GM12878 (cell line): Measurements from ENCODE around the gene OR4E2. TPM values are rescaled to one million over a fixed set of nuclear protein-coding genes. Genes with fewer than 3 reads are reported as not detected.

ENCODE experiments used
- ATAC-seq: fragments of 200-7000 bp; cut with Tn5 transposase; 3 replicates; pipeline ENCODE4 v1.9.1; 2020; ENCODE audit warnings: mild to moderate bottlenecking, moderate library complexity
- BruUV-seq: library from RNA; stranded (reverse); fragments of 400-500 nt; replicated peaks from 2 replicates; lab custom pipeline; 2021; lab: Mats Ljungman, UMichigan
- CTCF ChIA-PET: fragments of 300-600 bp; sonication (Branson Sonifier 250); formaldehyde crosslinking; extraction: SDS; loops from one replicate; lab custom pipeline; 2021; ENCODE audit warnings: inconsistent platforms; lab: Yijun Ruan, JAX
- POLR2A ChIA-PET: fragments of 350-600 bp; formaldehyde crosslinking; extraction: SDS; loops from one replicate; lab custom pipeline; 2021; ENCODE audit warnings: inconsistent platforms; lab: Charles Lee
- RAD21 ChIA-PET: fragments of 300-600 bp; sonication (Branson Sonifier 250); formaldehyde crosslinking; loops from one replicate; lab custom pipeline; 2023; ENCODE audit warnings: antibody characterized with exemption; ENCODE audit not compliant: unreplicated experiment; lab: Charles Lee
- SMC1A ChIA-PET: fragments of 300-600 bp; sonication (Branson Sonifier 250); formaldehyde crosslinking; loops from one replicate; lab custom pipeline; 2023; ENCODE audit not compliant: unreplicated experiment, uncharacterized antibody; lab: Charles Lee
- DNase-seq: peaks from one replicate; pipeline ENCODE4 v3.0.0-alpha.2; 2011; ENCODE audit warnings: low read depth, low spot score
- FAIRE-seq: peaks from 3 replicates; lab custom pipeline; 2011; peaks lifted over from hg19 to GRCh38; lab: Jason Lieb, UNC
- H2AFZ ChIP-seq: 2 replicates; pipeline ENCODE4 v1.6.0; 2011; ENCODE audit warnings: low read depth, low read length, control low read depth; ENCODE audit not compliant: control insufficient read depth
- H3K27ac ChIP-seq: 2 replicates; pipeline ENCODE4 v1.5.1; 2011; ENCODE audit warnings: control low read depth; ENCODE audit not compliant: control insufficient read depth, insufficient read depth
- H3K27me3 ChIP-seq, 2 experiments: replicated peaks in 1 of 2; 2 replicates each; pipeline versions ENCODE4 v1.6.0 to v1.6.1; 2011; ENCODE audit warnings: low read length in 1 of 2; ENCODE audit not compliant: control insufficient read depth in 2 of 2, insufficient read depth in 2 of 2
- H3K36me3 ChIP-seq, 2 experiments: 2 replicates each; pipeline ENCODE4 v1.5.1; 2011; ENCODE audit warnings: low read length in 1 of 2; ENCODE audit not compliant: control insufficient read depth in 2 of 2, insufficient read depth in 2 of 2
- H3K4me1 ChIP-seq: 2 replicates; pipeline ENCODE4 v1.6.1; 2011; ENCODE audit warnings: mild to moderate bottlenecking, low read length, moderate library complexity, mixed read lengths; ENCODE audit not compliant: control insufficient read depth, insufficient read depth
- H3K4me2 ChIP-seq: 2 replicates; pipeline ENCODE4 v1.6.0; 2011; ENCODE audit warnings: control low read depth; ENCODE audit not compliant: control insufficient read depth, insufficient read depth
- H3K4me3 ChIP-seq: fragments of 200-600 bp; sonication (generic); 2 replicates; pipeline ENCODE4 v1.5.1; 2016
- H3K79me2 ChIP-seq: 2 replicates; pipeline ENCODE4 v1.6.0; 2011; ENCODE audit warnings: low read length; ENCODE audit not compliant: control insufficient read depth, insufficient read depth
- H3K9ac ChIP-seq: 2 replicates; pipeline ENCODE4 v1.8.0; 2011; ENCODE audit warnings: low read length, control low read depth, mixed read lengths; ENCODE audit not compliant: control insufficient read depth, insufficient read depth
- H3K9me3 ChIP-seq: replicated peaks from 3 replicates; pipeline ENCODE4 v1.5.1; 2011; ENCODE audit warnings: mild to moderate bottlenecking, low read length; ENCODE audit not compliant: control insufficient read depth, insufficient read depth
- H4K20me1 ChIP-seq: 2 replicates; pipeline ENCODE4 v1.6.0; 2011; ENCODE audit not compliant: control insufficient read depth, insufficient read depth
- CBX3 ChIP-seq: fragments of 200-600 bp; sonication (generic); IDR thresholded peaks from 2 replicates; pipeline ENCODE4 v1.6.1; 2016; ENCODE audit warnings: low read depth, borderline replicate concordance
- CREB1 ChIP-seq: IDR thresholded peaks from 2 replicates; pipeline ENCODE4 v1.6.1; 2012; ENCODE audit warnings: low read depth, mild to moderate bottlenecking, inconsistent platforms
- CUX1 ChIP-seq: IDR thresholded peaks from 2 replicates; pipeline ENCODE4 v1.6.1; 2012; ENCODE audit warnings: improper control_type of control experiment, low read depth, low read length; ENCODE audit not compliant: insufficient replicate concordance
- EED ChIP-seq: sonication (generic); IDR thresholded peaks from 2 replicates; pipeline ENCODE4 v1.6.1; 2016; ENCODE audit warnings: antibody characterized with exemption, low read depth
- EZH2 ChIP-seq: IDR thresholded peaks from 2 replicates; pipeline ENCODE4 v1.6.1; 2012; ENCODE audit warnings: low read depth, mild to moderate bottlenecking, control low read depth, inconsistent platforms, low read length, borderline replicate concordance; ENCODE audit not compliant: control insufficient read depth
- HCFC1 ChIP-seq: fragments of 150-350 bp; IDR thresholded peaks from 2 replicates; pipeline ENCODE4 v1.6.1; 2014; ENCODE audit warnings: low read length
- NRF1 ChIP-seq: conservative IDR thresholded peaks from 2 replicates; pipeline ENCODE4 v1.6.1; 2011; ENCODE audit warnings: mild to moderate bottlenecking, low read depth, low read length, improper control_type of control experiment
- POLR2AphosphoS5 ChIP-seq: IDR thresholded peaks from 2 replicates; pipeline ENCODE4 v1.6.1; 2011; ENCODE audit warnings: mild to moderate bottlenecking, low read length, inconsistent platforms
- SPI1 ChIP-seq: IDR thresholded peaks from 2 replicates; pipeline ENCODE4 v1.6.1; 2011; ENCODE audit warnings: low read depth, mild to moderate bottlenecking, low read length, moderate library complexity, borderline replicate concordance; ENCODE audit not compliant: insufficient read depth
- TAF1 ChIP-seq: IDR thresholded peaks from 2 replicates; pipeline ENCODE4 v1.6.1; 2011; ENCODE audit warnings: mild to moderate bottlenecking, low read depth, low read length, borderline replicate concordance
- WRNIP1 ChIP-seq: IDR thresholded peaks from 2 replicates; pipeline ENCODE4 v1.6.1; 2011; ENCODE audit warnings: low read depth, low read length, improper control_type of control experiment, borderline replicate concordance
- ZBTB40 ChIP-seq: fragments of 450-650 bp; IDR thresholded peaks from 2 replicates; pipeline ENCODE4 v1.6.1; 2016; ENCODE audit warnings: mild to moderate bottlenecking, moderate library complexity, borderline replicate concordance
- ZNF24 ChIP-seq: fragments of 450-650 bp; IDR thresholded peaks from 2 replicates; pipeline ENCODE4 v1.6.1; 2017; ENCODE audit warnings: antibody characterized with exemption, mild to moderate bottlenecking
- ZSCAN29 ChIP-seq: fragments of 450-650 bp; IDR thresholded peaks from 2 replicates; pipeline ENCODE4 v1.6.1; 2017; ENCODE audit warnings: mild to moderate bottlenecking, moderate library complexity
- WGBS: methylation state at CpG from one replicate; pipeline ENCODE4 v1.1.6; 2016; ENCODE audit warnings: low lambda C conversion rate; ENCODE audit not compliant: insufficient replicate concordance, insufficient coverage; ENCODE audit errors: missing lambda C conversion rate; 5-methylcytosine and 5-hydroxymethylcytosine counted together
- in situ Hi-C: fragments of 300-500 bp; cut with MboI; formaldehyde crosslinking; loops from 9 replicates; pipeline ENCODE4 v1.14.3; 2018; ENCODE audit warnings: mixed read lengths
- intact Hi-C: fragments of 100-400 bp; cut with micrococcal nuclease; formaldehyde crosslinking; loops from one replicate; pipeline ENCODE4 v1.14.2; 2022; ENCODE audit not compliant: unreplicated experiment
- polyA plus RNA-seq, 11 experiments: library from polyadenylated mRNA; depleted of rRNA in 4 of 11; unstranded in 6 of 11; stranded (reverse) in 5 of 11; fragments of >200 nt; fragmentation: Nextera tagmentation in 4 of 11; fragmentation: Illumina TruSeq in 1 of 11; extraction: Ambion mirVana in 4 of 11; extraction: Trizol in 1 of 11; gene quantifications; 1 replicate in 1 of 11; 2 replicates in 10 of 11; pipeline versions ENCODE4 v1.2.1 to v1.2.3, GENCODE V29; 2011 to 2016; ENCODE audit warnings: inconsistent platforms in 2 of 11, missing spikeins in 2 of 11, low read depth in 1 of 11
- total RNA-seq, 4 experiments: library from RNA; depleted of rRNA in 3 of 4; stranded (reverse); fragments of >200 nt in 3 of 4; fragmentation: Illumina TruSeq in 1 of 4; extraction: Trizol in 1 of 4; gene quantifications; 2 replicates each; pipeline versions ENCODE4 v1.2.1 to v1.2.3, GENCODE V29; 2013 to 2021

Gene OR4E2
- total and polyA plus RNA-seq, 10 of the 15 experiments (the other 5 are each of a cell fraction or from before 2014, with no cell fraction given), result not detected

GRCh38 chr14:21652209-21652808, 1.3 kb upstream of the OR4E2 start:
- no peaks in the 10 kb centered on the region for H3K79me2 ChIP-seq
- no peak overlapping the region for H3K4me2 ChIP-seq
- ChIA-PET SMC1A (interaction anchor here (1.4 kb wide), 1 partner anchor 12 kb away, joined by 3 read pairs; no protein-coding TSS in a partner anchor), RAD21 (no interaction called here), CTCF (interaction anchor here (0.7 kb wide), 1 partner anchor 11 kb away, joined by 3 read pairs; no protein-coding TSS in a partner anchor), POLR2A (no interaction called here)
- FAIRE-seq (no peak), ATAC-seq (no peak), DNase-seq (no peak)
- no peaks in the 10 kb centered on the region for H4K20me1 ChIP-seq
- no peak overlapping the region for H3K27ac ChIP-seq
- H3K4me1 ChIP-seq, result no peaks in the 10 kb centered on the region
- in situ Hi-C loops, result no loop called here
- H3K9ac ChIP-seq, result no peak overlapping the region
- intact Hi-C loops, result no loop called here
- H3K27me3 ChIP-seq, result no peaks in the 10 kb centered on the region
- H3K36me3 ChIP-seq, result no peaks in the 10 kb centered on the region
- BruUV-seq, result no TSS peak
- H3K4me3 ChIP-seq, result no peak overlapping the region
- H2AFZ ChIP-seq, result no peak overlapping the region
- no peak for TF ChIP-seq SPI1
- no peak for TF ChIP-seq WRNIP1
- no peak for TF ChIP-seq EZH2
- no peak for TF ChIP-seq CREB1
- TF ChIP-seq TAF1, result no peak
- TF ChIP-seq CBX3, result no peak
- no peak for TF ChIP-seq NRF1
- TF ChIP-seq HCFC1, result no peak
- TF ChIP-seq ZSCAN29, result no peak
- no peak for TF ChIP-seq ZNF24
- TF ChIP-seq POLR2AphosphoS5, result no peak
- TF ChIP-seq CUX1, result no peak
- TF ChIP-seq EED, result no peak
- no peak for TF ChIP-seq ZBTB40
- TF ChIP-seq, all 136 proteins: peak for 0
- 0% methylated on average over 1 of the region's 1 CpG for WGBS
- no peaks in the 10 kb centered on the region for H3K9me3 ChIP-seq
